IPS-18c (cell line): ENCODE results near the gene CDK8.
"Not testable (repeated sequence)": the region's sequence is repeated elsewhere in the genome, so short reads cannot be mapped to it uniquely, and the experiment has no call there.

Experiments used
- H3K4me3 ChIP-seq: 2 replicates; pipeline ENCODE4 v1.7.0; 2013; ENCODE audit warnings: low read depth, mild to moderate bottlenecking, low read length, moderate library complexity; ENCODE audit not compliant: insufficient read depth
- H3K9me3 ChIP-seq: one replicate; pipeline ENCODE4 v1.6.1; 2013; ENCODE audit warnings: mild to moderate bottlenecking, low read length, moderate library complexity; ENCODE audit not compliant: control insufficient read depth, insufficient read depth

The CDK8 gene

DNA sequence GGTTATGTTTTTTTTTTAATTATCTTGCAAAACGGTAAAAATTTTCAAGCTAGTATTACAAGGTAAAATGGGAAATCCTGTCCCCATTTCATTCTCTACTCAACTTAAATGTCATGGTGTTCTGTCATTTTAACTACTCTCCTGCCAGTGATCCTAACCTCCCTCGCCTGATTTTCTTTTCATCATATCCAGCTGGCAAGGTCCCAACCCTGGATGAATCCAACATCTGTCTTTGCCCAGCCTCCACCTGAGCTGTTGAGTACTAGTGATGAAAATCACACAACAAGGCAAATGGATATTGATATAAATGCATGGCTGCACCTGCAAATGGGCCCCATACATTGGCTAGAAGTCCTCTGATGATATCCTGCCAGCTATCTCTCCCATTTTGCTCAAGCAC, 6.9 kb upstream of the CDK8 start:
- Histone ChIP-seq H3K9me3 (no peaks in the 10 kb centered on the region), H3K4me3 (no peak overlapping the region)

DNA sequence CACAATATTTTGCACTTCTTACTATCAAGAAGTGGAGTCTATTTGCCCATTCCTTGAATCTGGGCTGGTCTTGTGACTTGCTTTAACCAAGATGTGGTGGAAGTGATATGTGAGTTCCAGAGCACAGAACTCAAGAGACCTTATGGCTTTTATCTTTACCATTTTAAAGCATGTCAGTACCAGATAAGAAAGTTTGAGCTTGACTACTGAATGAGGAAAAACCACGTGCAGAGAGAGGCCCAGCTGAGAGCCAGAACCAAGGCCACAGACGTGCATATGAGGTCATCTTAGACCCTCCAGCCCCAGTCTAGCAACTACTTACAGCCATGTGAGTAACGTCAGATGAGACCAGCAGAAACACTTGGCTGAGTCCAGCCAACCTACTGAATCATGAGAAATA, 6.3 kb upstream of the CDK8 start:
- no peak overlapping the region for H3K4me3 ChIP-seq
- no peaks in the 10 kb centered on the region for H3K9me3 ChIP-seq

DNA sequence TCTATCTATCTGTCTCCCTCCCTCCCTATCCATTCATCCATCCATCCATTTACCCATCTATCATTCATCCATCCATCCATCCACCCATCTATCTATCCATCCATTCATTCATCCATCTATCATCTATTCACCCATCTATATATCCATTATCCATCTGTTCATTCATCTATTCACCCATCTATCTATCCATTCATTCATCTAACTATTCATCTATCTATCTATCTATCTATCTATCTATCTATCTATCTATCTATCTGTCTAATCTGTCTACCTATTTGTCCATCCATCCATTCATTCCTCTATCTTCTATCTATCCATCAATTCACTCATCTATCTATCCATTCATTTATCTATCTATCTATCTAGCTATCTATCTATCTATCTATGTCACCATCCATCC, 4.4 kb upstream of the CDK8 start:
- no peaks in the 10 kb centered on the region for H3K9me3 ChIP-seq
- no peak overlapping the region for H3K4me3 ChIP-seq

DNA sequence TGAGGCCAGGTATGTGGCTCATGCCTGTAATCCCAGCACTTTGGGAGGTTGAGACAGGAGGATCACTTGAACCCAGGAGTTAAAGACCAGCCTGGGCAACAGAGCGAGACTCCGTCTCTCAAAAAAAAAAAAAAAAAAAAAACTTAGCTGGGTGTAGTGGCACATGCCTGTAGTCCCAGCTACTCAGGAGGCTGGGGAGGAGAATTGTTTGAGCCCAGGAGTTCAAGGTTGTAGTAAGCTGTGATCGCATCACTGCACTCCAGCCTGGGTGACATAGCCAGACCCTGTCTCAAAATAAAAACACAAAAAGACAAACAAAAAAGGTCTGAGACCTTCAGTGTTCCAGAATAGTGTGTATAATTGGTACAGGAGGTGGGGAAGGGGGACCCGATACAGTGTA, 1.9 kb upstream of the CDK8 start:
- not testable (repeated sequence) for H3K9me3 ChIP-seq, H3K4me3 ChIP-seq

DNA sequence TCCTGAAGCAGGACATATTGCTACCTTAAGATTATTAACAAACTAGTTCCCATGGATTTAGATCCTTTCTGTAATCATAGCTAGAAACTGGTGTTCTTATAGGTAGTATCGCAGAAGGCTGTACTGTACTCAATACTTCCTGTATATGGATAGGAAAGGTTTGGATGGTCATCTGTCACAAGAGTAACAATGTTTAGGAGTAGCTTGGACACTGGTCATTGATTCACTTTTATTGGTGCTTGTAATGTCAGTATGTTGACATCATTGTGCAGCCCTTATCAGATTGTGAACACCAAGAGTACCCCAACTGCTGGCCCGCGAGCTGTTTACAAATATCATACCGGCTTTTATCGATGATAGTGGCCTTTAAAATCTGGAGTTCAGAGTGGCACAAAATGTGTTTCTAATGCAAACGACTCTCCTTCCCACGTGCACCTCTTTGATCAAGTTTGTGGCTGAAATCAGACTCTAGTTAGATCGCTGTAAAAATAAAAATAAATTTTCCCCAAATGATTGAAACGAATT, 605 bp upstream of the CDK8 start:
- H3K9me3 ChIP-seq = no peaks in the 10 kb centered on the region
- H3K4me3 ChIP-seq = peak overlapping the region; percentile 75

DNA sequence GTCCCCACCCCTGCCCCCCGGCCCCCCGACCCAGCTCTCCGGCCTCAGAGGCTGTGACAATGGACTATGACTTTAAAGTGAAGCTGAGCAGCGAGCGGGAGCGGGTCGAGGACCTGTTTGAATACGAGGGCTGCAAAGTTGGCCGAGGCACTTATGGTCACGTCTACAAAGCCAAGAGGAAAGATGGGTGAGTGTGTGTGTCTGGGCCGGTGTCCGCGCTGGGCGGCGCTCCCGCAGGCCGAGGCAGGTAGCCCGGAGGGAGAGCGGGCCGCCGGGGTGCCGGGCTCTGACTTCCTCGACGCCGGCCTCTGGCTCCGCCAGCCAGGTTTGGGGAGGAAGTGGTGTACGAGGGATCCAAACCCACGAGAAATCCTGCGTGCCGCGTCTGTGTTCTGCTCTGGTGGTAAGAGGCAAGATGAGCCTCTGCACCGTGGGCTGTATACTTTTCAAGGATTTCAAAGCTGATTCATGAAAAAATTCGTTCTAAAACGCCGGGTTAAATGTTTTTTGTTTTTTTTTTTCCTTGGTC, 718 bp downstream of the CDK8 start:
- H3K9me3 ChIP-seq = no peaks in the 10 kb centered on the region
- H3K4me3 ChIP-seq = peak overlapping the region; percentile 75

DNA sequence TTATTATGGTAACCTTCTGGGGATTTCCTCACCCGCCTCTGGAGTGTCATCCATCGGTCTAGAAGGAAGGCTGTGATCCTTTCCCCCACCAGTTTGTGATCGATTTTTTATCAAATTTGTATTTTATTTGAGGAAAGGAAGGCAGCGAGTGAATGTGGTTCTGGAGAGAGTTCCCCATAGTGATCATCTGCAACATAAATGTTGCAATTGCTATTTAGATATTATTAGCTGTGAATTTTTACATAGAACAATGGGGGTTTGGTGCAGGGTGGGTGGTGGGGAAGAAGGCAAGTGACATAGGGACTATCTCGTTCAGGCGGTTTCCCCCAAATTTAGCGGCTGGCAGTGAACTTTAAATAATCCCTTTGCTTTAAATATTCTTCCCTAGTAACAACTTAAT, 1.2 kb downstream of the CDK8 start:
- Histone ChIP-seq H3K9me3 (no peaks in the 10 kb centered on the region), H3K4me3 (peak overlapping the region; percentile 75)

DNA sequence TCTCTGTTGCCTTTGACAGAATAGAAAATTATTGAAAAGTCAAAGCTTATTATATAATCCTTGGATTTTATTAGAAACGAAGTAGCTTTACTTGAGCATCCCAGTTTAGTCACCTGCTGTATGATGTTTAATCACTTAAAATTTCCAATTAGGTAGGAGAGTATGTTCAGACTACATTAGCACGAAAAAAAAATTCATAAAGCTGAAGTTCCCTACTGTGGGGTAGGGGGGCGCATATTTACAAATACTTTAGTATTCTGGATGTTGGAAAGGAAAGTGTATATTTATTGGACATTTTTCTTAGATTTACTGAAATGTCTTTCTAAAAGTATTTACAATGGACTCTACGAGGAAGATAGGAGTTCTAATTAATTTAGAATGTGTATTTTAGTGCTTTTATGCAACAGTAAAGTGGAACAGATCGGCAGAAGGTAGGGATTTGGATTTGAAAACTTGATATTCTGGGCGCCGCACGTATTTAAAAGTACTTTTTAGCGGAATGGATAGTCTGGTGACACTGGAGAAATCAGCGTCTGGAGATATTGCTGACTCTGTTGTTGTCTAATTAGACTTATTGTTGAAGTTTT, 1.9 kb downstream of the CDK8 start:
- H3K4me3 ChIP-seq = peak overlapping the region; percentile 75
- H3K9me3 ChIP-seq = no peaks in the 10 kb centered on the region

DNA sequence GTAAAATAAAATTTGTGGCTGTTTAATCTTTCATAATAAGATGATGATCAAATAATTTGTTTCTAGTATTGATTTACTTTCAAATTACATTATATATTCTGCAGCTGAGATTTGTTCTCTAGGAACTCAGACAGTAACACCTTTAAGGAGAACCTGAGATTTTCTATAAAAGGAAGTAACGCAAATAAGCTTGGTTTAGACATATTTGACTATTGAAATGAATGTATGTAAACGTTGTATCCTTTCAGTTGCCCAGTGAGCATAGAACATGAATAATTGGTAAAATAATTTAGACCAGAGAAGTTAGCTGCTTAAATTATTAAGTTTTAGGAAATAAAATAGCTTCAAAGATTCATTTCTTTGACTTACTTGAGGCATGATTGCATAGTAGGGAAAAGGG, 3.1 kb downstream of the CDK8 start:
- Histone ChIP-seq H3K4me3 (no peak overlapping the region), H3K9me3 (no peaks in the 10 kb centered on the region)

DNA sequence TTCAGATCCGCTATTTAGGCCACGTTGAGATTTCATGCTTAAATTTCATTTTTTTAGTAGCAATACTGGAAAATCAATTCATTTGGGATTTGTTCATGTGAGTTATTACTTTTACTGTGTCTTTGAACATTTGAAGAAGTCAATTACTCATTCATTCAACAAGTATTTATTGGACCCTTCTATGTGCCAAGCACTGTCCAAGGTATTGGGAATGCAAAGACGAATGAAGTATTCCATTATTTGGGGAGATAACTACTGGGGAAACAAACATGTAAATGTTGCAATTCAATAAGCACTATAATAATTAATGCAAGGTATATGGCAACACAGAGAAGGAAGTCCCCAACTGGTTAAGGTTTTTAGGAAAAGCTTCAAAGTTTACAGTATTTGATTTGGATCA, 5.7 kb downstream of the CDK8 start:
- H3K9me3 ChIP-seq = no peaks in the 10 kb centered on the region
- H3K4me3 ChIP-seq = no peak overlapping the region

DNA sequence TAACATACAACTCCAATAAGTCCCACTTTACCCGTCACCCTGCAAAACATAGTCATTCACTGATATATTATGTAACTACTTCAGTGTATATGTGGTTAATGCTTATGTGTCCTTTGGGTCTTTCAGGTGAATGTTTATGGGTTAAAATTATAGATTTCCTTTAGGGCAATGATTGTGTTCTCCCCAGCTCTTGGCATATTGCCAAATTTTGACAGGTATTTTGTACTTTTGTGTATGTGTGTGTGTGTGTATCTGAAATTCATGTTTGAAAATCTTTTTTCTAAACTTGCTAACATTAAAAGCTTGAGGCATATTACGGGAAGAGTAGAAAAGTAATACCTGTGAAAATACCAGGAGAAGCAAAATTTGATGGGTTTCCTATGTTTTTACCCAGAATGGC, 8.2 kb downstream of the CDK8 start:
- no peaks in the 10 kb centered on the region for H3K9me3 ChIP-seq
- no peak overlapping the region for H3K4me3 ChIP-seq

DNA sequence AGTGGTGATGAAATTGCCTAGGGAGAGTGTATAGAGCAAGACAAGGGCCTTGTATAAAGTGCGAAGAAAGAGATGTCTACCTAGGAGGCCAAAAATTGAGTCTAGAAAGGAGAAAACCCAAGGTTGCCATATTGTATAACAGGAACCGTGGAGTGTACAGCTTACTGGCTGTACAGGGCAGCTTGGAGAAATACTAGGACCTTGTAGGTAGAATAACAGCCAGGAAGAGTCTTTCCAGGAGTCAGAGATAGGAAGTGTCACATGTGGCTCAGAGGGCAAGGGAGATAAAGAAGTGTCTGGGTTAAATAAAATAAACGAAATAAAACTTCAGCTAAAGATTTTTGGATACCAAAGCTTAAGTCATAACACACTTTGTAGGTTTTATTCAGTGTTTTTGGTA, 12.4 kb downstream of the CDK8 start:
- H3K9me3 ChIP-seq = no peaks in the 10 kb centered on the region
- no peak overlapping the region for H3K4me3 ChIP-seq

DNA sequence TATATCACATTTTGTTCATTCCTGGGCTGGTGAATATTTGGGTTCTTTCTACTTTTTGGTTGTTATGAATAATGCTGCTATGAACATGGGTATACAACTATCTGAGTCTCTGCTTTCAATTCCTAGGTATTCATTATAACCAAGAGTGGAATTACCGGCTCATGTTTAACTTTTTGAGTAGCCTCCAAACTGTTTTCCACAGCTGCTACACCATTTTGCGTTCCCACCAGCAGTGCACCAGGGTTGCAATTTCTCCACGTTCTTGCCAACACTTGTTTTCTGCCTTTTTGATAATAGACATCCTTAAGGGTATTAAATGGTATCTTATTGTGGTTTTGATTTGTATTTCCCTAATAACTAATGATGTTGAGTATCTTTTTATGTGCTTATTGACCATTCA, 16.8 kb downstream of the CDK8 start:
- Histone ChIP-seq H3K9me3 (no peaks in the 10 kb centered on the region), H3K4me3 (no peak overlapping the region)

DNA sequence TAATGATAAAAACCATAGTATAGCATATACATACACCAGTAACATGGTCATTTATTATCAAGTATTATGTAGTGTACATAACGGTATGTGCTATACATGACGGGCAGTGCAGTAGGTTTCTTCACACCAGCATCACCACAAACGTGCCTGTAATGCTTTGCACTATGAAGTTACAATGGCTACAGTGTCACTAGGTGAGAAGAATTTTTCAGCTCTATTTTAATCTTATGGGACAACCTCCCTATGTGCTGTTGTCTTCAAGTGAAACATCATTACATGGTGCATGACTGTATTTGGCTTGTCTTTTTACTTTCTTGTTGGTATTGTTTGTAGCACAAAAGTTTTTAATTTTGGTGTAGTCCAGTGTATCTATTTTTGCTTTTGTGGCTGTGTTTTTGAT, 18.7 kb downstream of the CDK8 start:
- no peak overlapping the region for H3K4me3 ChIP-seq
- H3K9me3 ChIP-seq = no peaks in the 10 kb centered on the region

DNA sequence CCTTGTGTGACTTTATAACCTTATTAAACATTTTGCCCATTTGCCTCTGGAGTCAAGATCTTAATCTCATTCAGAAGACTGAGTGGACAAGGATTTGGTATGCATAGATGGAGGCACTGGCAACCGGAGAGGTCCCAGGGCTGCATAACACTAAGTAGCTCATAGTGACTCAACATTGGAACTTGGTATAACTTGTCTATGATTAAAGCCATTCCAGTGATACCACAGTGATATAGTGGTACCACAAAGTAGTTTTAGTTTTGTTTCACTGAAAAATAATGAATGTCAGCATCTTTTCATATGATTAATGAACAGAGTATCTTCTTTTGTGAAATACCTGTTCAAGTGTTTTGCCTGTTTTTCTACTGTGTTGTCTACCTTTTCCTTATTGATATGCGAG, 26.4 kb downstream of the CDK8 start:
- no peaks in the 10 kb centered on the region for H3K9me3 ChIP-seq
- no peak overlapping the region for H3K4me3 ChIP-seq

DNA sequence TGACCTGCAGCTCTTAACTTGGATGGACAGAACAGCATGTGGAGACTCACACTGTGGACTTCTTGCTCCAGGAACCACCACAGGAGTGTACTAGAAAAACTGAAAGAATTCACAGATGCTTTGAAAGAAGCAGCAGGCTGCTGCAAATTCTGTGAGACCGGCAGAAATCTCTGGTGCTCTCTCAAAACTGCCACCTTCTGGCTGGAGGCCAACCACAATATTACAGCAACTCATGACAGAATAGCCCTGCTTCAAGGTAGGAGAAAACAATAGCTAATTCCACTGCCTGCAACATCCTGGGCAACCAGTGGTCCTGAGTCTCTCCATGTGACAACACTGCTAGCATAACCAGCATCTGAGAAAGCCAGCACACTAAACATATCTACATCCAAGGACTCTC, 26.9 kb downstream of the CDK8 start:
- H3K9me3 ChIP-seq = no peaks in the 10 kb centered on the region
- H3K4me3 ChIP-seq = no peak overlapping the region

DNA sequence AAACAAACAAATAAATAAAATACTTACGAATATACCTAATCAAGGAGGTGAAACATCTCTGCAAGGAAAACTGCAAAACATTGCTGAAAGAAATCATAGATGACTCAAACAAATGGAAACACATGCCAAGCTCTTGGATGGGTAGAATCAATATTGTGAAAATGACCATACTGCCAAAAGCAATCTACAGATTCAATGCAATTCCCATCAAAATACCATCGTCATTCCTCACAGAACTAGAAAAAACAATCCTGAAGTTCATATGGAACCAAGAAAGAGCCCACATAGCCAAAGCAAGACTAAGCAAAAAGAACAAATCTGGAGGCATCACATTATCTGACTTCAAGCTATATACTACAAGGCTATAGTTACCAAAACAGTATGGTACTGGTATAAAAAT, 32.0 kb downstream of the CDK8 start:
- not testable (repeated sequence) for H3K4me3 ChIP-seq, H3K9me3 ChIP-seq

DNA sequence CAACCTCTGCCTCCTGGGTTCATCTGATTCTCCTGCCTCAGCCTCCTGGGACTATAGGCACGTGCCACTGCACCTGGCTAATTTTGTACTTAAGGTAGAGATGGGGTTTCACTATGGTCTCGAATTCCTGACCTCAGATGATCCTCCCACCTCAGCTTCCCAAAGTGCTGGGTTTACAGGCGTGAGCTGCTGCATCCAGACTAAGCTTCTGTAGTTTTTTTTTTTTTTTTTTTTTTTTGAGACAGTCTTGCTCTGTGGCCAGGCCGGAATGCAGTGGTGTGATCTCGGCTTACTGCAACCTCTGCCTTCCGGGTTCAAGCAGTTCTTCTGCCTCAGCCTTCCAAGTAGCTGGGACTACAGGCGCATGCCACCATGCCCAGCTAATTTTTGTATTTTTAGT, 34.9 kb downstream of the CDK8 start:
- not testable (repeated sequence) for H3K9me3 ChIP-seq, H3K4me3 ChIP-seq

DNA sequence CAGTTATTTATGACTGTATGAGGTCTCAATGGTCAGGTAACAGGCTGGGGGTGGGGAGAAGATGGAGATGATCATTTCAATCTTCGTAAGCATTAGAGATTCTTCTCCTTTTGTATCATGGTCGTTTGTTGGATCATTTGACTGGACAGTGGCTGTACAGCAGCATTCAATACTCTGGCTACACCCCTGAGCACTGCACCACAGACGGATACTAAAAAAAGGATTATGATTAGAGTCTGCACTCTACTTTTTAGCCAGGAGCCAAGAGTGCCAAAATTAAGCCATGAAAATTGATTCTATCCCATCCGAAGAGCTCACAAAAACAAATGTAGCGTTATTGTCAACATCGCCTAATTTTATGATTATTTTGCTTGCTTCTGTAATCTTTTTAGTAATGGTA, 41.9 kb downstream of the CDK8 start:
- H3K4me3 ChIP-seq = no peak overlapping the region
- H3K9me3 ChIP-seq = no peaks in the 10 kb centered on the region
